CD4-positive, alpha-beta T cell treated with Interleukin-2 at 100 ng/mL for 4 hours (primary cell): Measurements from ENCODE around the gene FBXW9.
"Not testable (repeated sequence)": the region's sequence is repeated elsewhere in the genome, so short reads cannot be mapped to it uniquely, and the experiment has no call there.

ENCODE experiments used
- DNase-seq: peaks from one replicate; pipeline ENCODE4 v3.0.0-alpha.2; 2020; ENCODE audit warnings: low spot score

The FBXW9 gene

GRCh38 chr19:12652219-12652618, 44.2 kb downstream of the FBXW9 start:
- DNase-seq, result no peak

GRCh38 chr19:12649941-12650340, 46.5 kb downstream of the FBXW9 start:
- no peak for DNase-seq

- no peak for DNase-seq
Observed at GRCh38 chr19:12648088-12648487, 48.3 kb downstream of the FBXW9 start.

GRCh38 chr19:12647490-12648071, 48.9 kb downstream of the FBXW9 start:
- DNase-seq, result no peak

- DNase-seq, result no peak
Observed at GRCh38 chr19:12647047-12647446, 49.4 kb downstream of the FBXW9 start.

GRCh38 chr19:12646551-12646950, 49.9 kb downstream of the FBXW9 start:
- no peak for DNase-seq

GRCh38 chr19:12643716-12644115, 52.7 kb downstream of the FBXW9 start:
- not testable (repeated sequence) for DNase-seq

GRCh38 chr19:12642506-12642905, 53.9 kb downstream of the FBXW9 start:
- no peak for DNase-seq

- no peak for DNase-seq
Observed at GRCh38 chr19:12641456-12641855, 55.0 kb downstream of the FBXW9 start.

- DNase-seq, result peak; percentile 90
Observed at GRCh38 chr19:12639901-12640613, 56.4 kb downstream of the FBXW9 start.
